EL (cell line): Measurements from ENCODE around the gene ZNF350.
"Not testable (repeated sequence)": the region's sequence is repeated elsewhere in the genome, so short reads cannot be mapped to it uniquely, and the experiment has no call there.

Experiments used
- DNase-seq: peaks from one replicate; pipeline ENCODE4 v3.0.0-alpha.2; 2016

The ZNF350 gene

DNA sequence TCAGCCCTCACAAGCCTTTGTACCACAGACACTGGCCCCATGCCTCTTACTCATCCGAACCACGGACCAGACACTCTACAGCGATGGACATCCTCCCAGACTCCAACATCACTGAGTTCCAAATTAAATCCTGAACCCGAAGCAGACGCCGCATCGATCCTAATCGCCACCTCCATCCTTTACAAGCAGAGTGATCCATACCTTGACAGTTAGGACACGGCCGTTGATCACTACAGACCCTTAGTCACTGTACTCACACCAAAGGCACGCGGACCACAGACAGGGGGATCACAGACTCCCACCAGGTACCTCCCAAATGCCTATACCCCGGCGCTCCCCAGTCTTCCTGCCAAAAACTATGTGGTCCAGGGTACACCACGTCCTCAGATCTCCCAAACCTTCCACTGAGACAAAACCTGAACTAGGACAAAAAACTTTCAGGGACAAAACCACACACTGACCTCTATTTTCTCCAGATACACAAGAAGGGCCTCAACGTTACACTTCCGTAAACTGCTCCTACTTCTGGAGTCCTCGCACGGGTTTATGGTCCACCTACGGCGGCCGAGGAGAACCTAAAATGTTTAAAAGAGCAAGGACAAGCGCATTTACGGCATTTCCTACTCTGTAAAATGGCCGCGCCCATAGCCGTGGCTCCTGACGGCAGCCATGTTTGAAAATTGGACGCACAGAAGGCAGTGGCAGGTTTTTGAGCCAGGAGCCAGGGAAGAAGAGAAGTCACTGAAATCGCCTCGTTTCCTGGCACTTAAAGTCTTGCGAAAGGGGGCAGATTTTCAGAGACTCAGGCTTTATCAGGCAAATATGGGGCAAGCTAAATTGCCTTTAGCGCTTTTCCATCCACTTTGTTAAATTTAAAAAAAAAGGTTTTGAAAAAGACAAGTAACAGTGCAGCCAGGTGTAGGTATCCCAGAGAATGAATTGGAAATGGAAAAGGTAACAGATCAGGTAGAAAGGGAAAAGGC lies at the start of gene ZNF350:
ZNF350 (minus strand) TSS at position 532 of the 983 bp plus-strand sequence. CDS start 12,480 bp downstream, outside the sequence.
- DNase-seq = peak; percentile 93

DNA sequence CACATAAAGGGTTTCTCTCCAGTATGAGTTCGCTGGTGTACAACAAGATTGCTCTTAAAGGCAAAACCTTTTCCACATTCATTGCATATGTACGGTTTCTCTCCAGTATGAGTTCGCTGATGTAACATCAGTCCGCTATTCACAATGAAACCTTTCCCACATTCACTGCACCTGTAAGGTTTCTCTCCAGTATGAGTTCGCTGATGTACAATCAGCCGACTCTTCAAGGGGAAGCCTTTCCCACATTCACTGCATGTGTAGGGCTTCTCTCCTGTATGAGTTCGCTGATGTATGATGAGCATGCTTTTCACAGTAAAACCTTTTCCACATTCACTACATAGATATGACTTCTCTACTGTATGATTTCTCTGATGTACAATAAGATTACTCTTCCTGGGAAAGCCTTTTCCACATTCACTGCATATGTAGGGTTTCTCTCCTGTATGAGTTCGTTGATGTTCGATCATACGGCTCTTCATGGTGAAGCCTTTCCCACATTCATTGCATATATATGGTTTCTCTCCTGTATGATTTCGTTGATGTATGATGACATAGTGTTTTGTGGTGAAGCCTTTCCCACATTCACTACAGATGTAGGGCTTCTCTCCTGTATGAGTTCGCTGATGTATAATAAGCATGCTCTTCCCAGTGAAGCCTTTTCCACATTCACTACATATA lies 47.5 kb upstream of the ZNF350 start:
- DNase-seq = no peak

DNA sequence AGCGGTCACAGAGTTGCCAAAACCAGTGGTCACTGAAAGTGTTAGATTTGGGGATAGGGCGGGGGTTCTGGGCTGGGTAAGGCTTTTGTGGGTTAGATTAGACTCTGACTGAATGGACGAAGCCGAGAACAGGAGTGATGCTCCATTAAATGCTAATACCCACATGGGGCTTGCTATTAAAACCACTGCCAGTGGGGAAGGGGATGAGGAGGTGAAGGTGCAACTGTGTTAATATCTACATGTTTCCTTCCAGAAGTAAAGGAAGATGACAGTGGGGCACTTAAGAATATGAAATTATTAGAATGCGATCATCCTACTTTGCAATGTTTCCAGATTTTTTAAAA lies 42.1 kb upstream of the ZNF350 start:
- DNase-seq = no peak

DNA sequence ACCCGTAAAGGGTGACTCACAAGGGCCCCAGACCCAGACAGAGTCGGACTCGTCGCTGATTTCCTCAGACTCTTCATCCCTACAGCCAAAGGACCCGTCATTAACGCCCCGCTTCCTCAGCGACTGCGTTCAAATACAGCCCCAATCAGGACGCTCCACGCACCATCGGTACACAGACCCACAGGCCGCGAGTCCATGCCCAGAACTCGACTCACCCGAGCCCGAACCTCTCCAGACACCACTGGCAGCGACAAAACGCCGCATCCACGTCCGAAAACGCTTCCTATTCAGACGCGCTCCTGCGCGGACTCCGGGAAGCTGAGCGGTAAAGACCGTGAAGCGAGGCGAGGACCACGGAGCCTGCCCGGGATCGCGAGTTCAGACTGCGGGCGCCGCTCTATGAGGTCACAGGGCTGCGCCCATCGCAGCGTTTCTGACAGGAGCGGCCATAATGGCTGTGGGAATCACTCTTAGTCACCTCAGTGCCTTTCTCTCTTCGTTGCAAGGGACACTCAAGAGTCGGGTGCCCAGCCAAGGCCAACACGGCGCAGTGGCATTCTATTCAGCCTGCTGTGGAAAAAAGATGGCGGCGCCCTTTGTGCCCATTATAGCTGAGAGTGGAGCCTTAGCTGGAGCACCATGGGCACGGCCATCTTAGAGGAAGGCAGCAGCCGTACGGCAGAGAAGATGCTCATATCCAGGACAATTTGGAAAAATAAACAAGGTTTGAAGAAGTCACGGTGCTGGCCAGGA lies 41.6 kb upstream of the ZNF350 start, which contains the start of gene ZNF614:
ZNF614 (minus strand) TSS at position 353 of the 753 bp plus-strand sequence. CDS start 2,634 bp downstream, outside the sequence.
- DNase-seq = peak; percentile 89

GRCh38 chr19:52026255-52026990 lies 39.8 kb upstream of the ZNF350 start:
- not testable (repeated sequence) for DNase-seq

DNA sequence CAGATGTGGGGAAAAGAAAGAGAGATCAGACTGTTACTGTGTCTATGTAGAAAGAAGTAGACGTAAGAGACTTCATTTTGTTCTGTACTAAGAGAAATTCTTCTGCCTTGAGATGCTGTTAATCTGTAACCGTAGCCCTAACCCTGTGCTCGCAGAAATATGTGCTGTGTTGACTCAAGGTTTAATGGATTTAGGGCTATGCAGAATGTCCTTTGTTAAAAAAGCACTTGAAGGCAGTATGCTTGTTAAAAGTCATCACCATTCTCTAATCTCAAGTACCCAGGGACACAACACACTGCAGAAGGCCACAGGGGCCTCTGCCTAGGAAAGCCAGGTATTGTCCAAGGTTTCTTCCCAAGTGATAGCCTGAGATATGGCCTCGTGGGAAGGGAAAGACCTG lies 37.8 kb upstream of the ZNF350 start:
- not testable (repeated sequence) for DNase-seq

DNA sequence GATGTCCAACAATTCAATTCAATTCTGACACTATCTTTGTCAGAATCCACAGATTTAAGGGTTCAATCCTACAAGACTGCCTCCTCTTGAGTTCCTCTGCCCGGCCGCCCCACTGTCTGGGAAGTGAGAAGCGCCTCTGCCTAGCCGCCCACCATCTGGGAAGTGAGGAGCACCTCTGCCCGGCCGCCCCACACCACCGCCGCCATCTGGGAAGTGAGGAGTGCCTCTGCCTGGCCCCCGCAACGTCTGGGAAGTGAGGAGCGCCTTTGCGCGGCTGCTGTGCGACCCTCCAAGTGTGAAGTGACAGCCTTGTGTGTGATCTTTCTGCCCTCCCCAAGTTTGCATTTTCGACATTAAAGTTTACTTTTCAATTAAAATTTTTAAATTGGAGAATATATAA lies 35.6 kb upstream of the ZNF350 start:
- no peak for DNase-seq

DNA sequence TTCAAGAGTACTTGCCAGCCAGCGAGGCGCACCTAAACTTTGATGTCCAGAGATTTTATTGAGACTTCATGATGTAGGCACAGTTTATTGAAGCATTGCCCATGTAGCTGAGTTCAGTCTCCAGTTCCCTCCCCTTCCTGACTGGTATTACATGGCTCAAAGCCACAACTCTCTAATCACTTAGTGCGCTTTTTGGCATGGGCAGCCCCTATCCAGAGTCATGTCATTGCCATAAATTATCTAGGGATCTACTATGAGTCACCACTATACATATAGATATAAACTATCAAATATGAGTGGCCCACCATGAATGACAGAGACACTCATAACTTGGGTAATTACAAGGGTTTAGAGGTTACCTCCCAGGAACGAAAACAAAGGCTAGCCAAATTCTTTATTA lies 33.9 kb upstream of the ZNF350 start:
- no peak for DNase-seq

DNA sequence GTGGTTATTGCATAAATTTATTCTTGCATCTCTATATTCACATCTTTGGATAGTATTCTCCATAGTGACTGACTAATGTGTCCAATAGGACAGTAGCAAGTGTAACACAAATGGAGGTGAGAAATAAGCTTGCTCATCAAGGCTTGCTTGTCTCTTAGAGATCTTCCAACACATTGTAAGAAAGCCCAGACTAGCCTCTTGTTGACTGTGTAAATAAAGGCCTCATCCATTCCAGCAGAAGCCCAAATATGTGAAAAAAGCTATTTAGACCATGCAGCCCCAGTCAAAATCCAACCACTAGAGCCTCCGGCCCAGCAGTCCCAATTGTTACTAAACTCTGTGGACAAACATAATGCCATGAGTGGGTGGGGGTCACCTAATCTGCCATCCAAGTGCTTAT lies 24.0 kb upstream of the ZNF350 start:
- no peak for DNase-seq

GRCh38 chr19:52007806-52008557 lies 21.3 kb upstream of the ZNF350 start, which contains the start of gene ZNF615:
Gene ZNF615, minus strand, starts transcription at chr19:52008211. Its CDS starts 4,500 bp downstream, at chr19:52003711.
- peak; percentile 82 for DNase-seq

- DNase-seq = no peak
Observed at GRCh38 chr19:52007451-52007805, 20.8 kb upstream of the ZNF350 start.

DNA sequence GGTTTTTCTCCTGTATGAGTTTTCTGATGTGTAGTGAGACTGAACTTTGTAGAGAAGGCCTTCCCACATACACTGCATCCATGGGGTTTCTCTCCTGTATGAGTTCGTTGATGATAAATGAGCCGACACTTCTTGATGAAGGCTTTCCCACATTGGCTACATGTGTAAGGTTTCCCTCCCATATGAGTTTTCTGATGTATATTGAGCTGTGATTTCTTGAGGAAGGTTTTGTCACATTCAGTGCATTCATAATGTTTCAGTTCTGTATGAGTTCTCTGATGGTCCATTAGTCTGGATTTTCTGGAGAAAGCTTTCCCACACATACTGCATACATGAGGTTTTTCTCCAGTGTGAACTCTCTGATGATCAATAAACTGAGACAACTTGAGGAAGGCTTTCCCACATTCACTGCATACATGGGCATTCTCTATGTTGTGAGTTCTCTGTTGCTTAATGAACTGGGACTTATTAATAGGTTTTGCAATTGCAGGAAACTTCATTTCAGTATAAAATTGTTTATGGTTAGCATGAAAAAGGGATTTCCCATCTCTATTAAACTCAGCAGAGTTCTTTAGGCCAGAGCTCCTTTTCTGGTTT lies 7.5 kb upstream of the ZNF350 start:
- DNase-seq = no peak

GRCh38 chr19:51993422-51993821 lies 6.8 kb upstream of the ZNF350 start:
- no peak for DNase-seq

- no peak for DNase-seq
Observed at GRCh38 chr19:51983361-51983760, 3.3 kb downstream of the ZNF350 start.

- DNase-seq = not testable (repeated sequence)
Observed at GRCh38 chr19:51980926-51981325, 5.7 kb downstream of the ZNF350 start.

DNA sequence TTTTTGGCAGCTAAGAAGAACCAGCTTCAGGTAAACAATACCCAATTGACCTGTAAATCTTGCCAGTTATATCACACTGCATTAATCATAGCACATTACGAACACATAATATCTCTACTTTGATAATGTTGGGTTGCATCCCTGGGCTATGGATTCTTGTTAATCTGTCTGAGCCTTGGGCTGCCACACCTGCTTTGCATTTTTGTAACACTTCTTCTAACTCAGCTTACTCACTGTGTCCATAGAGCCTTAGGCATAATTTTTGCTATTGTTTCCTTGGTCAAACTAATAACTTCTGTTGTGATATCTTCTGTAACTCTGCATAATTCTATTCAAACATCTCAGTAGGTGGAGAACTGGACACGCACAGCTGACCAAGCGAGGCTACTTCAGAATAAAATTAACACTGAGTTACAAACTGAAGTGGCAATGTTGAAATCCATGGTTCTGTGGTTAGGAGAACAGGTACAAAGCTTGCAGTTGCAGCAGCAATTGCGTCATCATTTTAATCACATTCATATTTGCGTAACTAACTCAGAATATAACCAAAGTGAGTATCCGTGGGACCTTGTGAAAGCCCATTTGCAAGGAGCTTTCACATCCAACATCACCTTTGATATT lies 6.4 kb downstream of the ZNF350 start:
- DNase-seq = no peak

- no peak for DNase-seq
Observed at GRCh38 chr19:51978882-51979281, 7.8 kb downstream of the ZNF350 start.

DNA sequence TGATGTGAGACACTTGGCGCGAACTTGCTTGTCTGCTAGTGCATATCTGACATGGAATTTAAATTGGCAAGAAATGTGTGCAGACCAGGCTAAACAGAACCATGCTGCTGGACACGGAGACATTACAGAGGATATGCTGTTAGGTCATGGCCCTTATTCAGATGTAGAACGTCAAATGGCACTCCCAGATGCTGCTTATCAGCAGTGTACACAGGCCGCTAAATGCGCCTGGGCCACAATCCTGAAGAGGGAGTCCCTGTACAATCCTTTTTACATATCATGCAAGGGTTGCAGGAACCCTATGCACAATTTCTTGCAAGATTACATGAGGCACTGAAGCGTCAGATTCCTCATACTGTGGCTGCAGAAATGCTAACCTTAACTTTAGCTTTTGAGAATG lies 9.3 kb downstream of the ZNF350 start:
- no peak for DNase-seq

DNA sequence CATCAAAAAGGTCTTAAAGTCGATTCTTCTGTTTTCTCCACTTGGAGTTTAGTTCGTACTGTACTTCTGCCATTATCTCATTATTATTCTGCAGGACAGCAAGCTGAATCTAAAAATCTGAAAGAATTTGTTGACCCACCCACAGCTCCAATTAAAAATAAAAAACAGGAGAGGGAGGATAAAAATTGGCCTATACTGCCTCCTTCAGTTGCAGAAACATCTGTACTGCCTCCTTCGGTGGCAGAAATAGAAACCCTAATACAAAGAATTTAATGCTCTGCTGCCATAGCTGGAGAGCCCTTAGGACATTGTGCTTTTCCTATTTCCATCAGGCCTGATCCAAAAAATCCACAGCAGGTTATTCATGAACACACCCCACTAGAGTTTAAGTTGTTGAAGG lies 9.8 kb downstream of the ZNF350 start:
- no peak for DNase-seq

GRCh38 chr19:51975787-51976186 lies 10.9 kb downstream of the ZNF350 start:
- DNase-seq = not testable (repeated sequence)

- DNase-seq = no peak
Observed at GRCh38 chr19:51971624-51972023, 15.0 kb downstream of the ZNF350 start.
